ENCODE data around the gene UGT1A9.

DNA sequence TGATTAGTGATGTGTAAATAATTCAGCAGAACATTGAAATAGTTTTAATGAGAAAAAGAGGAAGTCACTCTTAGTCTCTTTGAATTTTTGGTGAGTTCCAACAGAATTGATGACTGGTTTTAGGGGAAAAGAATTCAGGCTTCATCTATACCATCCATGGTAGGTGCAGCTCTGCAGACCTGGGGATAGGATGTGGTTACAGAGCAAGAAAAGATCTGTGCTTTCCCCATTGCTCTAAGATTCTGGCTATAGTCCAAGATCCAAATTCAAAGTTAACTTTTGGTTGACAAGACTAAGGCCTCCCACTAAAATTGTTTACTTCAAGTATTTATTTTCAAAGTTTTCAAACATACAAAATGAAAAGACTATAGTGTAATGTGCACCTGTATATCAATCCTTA is 31.8 kb upstream of the UGT1A9 start:
- TF ChIP-seq EP300 (IDR thresholded peaks at IDR 0.05; ENCODE audit: borderline replicate concordance in 1 of 2, low read depth in 1 of 2, low read length in 1 of 2) = no peak
- TF ChIP-seq RCOR1 (IDR thresholded peaks at IDR 0.05; ENCODE audit: low read length) = no peak
- no peak for TF ChIP-seq RFX5 (IDR thresholded peaks at IDR 0.05; ENCODE audit: low read length)
- TF ChIP-seq, protein P1, sequence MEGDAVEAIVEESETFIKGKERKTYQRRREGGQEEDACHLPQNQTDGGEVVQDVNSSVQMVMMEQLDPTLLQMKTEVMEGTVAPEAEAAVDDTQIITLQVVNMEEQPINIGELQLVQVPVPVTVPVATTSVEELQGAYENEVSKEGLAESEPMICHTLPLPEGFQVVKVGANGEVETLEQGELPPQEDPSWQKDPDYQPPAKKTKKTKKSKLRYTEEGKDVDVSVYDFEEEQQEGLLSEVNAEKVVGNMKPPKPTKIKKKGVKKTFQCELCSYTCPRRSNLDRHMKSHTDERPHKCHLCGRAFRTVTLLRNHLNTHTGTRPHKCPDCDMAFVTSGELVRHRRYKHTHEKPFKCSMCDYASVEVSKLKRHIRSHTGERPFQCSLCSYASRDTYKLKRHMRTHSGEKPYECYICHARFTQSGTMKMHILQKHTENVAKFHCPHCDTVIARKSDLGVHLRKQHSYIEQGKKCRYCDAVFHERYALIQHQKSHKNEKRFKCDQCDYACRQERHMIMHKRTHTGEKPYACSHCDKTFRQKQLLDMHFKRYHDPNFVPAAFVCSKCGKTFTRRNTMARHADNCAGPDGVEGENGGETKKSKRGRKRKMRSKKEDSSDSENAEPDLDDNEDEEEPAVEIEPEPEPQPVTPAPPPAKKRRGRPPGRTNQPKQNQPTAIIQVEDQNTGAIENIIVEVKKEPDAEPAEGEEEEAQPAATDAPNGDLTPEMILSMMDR (IDR thresholded peaks at IDR 0.05) = no peak
- no peak for TF ChIP-seq EZH2phosphoT487 (IDR thresholded peaks at IDR 0.05; ENCODE audit: borderline replicate concordance, low read depth)
- TF ChIP-seq FOSL2 (IDR thresholded peaks at IDR 0.05; ENCODE audit: borderline replicate concordance, low read depth) = no peak
- TF ChIP-seq, protein P2, sequence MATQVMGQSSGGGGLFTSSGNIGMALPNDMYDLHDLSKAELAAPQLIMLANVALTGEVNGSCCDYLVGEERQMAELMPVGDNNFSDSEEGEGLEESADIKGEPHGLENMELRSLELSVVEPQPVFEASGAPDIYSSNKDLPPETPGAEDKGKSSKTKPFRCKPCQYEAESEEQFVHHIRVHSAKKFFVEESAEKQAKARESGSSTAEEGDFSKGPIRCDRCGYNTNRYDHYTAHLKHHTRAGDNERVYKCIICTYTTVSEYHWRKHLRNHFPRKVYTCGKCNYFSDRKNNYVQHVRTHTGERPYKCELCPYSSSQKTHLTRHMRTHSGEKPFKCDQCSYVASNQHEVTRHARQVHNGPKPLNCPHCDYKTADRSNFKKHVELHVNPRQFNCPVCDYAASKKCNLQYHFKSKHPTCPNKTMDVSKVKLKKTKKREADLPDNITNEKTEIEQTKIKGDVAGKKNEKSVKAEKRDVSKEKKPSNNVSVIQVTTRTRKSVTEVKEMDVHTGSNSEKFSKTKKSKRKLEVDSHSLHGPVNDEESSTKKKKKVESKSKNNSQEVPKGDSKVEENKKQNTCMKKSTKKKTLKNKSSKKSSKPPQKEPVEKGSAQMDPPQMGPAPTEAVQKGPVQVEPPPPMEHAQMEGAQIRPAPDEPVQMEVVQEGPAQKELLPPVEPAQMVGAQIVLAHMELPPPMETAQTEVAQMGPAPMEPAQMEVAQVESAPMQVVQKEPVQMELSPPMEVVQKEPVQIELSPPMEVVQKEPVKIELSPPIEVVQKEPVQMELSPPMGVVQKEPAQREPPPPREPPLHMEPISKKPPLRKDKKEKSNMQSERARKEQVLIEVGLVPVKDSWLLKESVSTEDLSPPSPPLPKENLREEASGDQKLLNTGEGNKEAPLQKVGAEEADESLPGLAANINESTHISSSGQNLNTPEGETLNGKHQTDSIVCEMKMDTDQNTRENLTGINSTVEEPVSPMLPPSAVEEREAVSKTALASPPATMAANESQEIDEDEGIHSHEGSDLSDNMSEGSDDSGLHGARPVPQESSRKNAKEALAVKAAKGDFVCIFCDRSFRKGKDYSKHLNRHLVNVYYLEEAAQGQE (IDR thresholded peaks at IDR 0.05; ENCODE audit: low read depth, low read length) = no peak
- TF ChIP-seq, protein P3, sequence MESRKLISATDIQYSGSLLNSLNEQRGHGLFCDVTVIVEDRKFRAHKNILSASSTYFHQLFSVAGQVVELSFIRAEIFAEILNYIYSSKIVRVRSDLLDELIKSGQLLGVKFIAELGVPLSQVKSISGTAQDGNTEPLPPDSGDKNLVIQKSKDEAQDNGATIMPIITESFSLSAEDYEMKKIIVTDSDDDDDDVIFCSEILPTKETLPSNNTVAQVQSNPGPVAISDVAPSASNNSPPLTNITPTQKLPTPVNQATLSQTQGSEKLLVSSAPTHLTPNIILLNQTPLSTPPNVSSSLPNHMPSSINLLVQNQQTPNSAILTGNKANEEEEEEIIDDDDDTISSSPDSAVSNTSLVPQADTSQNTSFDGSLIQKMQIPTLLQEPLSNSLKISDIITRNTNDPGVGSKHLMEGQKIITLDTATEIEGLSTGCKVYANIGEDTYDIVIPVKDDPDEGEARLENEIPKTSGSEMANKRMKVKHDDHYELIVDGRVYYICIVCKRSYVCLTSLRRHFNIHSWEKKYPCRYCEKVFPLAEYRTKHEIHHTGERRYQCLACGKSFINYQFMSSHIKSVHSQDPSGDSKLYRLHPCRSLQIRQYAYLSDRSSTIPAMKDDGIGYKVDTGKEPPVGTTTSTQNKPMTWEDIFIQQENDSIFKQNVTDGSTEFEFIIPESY (IDR thresholded peaks at IDR 0.05; ENCODE audit: borderline replicate concordance, low read depth) = no peak
- TF ChIP-seq MXI1 (IDR thresholded peaks at IDR 0.05; ENCODE audit: low read depth, low read length) = no peak
- no peak for TF ChIP-seq CHD2 (IDR thresholded peaks at IDR 0.05; ENCODE audit: low read length, partially characterized antibody)
- TF ChIP-seq YY1 (IDR thresholded peaks at IDR 0.05; ENCODE audit: low read depth) = no peak
- no peak for TF ChIP-seq USF2 (IDR thresholded peaks at IDR 0.05; ENCODE audit: borderline replicate concordance, low read depth, low read length)
- no peak for TF ChIP-seq TEAD4 (IDR thresholded peaks at IDR 0.05; ENCODE audit: borderline replicate concordance, insufficient read depth)
